Liver (tissue), 9 donors: ENCODE measurements around the gene CNMD. TPM values are rescaled to one million over a fixed set of nuclear protein-coding genes. Genes with fewer than 3 reads are reported as not detected.

ENCODE experiments used
- DNase-seq: peaks from one replicate; pipeline ENCODE4 v3.0.0-alpha.2; 2017; ENCODE audit warnings: low spot score
- H3K27ac ChIP-seq, 2 donors: one replicate each; pipeline ENCODE4 v1.7.0; 2013; ENCODE audit warnings: inconsistent platforms in 2 of 2, low read length in 2 of 2, control low read depth in 1 of 2, low read depth in 1 of 2, mild to moderate bottlenecking in 1 of 2
- H3K27me3 ChIP-seq, 4 donors: one replicate each; pipeline versions ENCODE4 v1.6.1 to v1.7.0; 2013; ENCODE audit warnings: low read length in 3 of 4, inconsistent platforms in 1 of 4, mild to moderate bottlenecking in 1 of 4, moderate library complexity in 1 of 4; ENCODE audit not compliant: control insufficient read depth in 4 of 4, insufficient read depth in 4 of 4
- H3K36me3 ChIP-seq, 4 donors: one replicate each; pipeline versions ENCODE4 v1.6.1 to v1.7.0; 2013; ENCODE audit warnings: low read length in 3 of 4, mild to moderate bottlenecking in 3 of 4, low read depth in 1 of 4, moderate library complexity in 1 of 4; ENCODE audit not compliant: control insufficient read depth in 4 of 4, insufficient read depth in 3 of 4
- H3K4me1 ChIP-seq, 4 donors: one replicate each; pipeline versions ENCODE4 v1.6.1 to v1.7.0; 2013; ENCODE audit warnings: low read length in 3 of 4, mild to moderate bottlenecking in 3 of 4, moderate library complexity in 1 of 4; ENCODE audit not compliant: control insufficient read depth in 4 of 4, insufficient read depth in 4 of 4
- H3K4me3 ChIP-seq, 3 donors: one replicate each; pipeline versions ENCODE4 v1.6.1 to v1.7.0; 2013; ENCODE audit warnings: low read length in 3 of 3, control low read depth in 1 of 3, low read depth in 1 of 3, mild to moderate bottlenecking in 1 of 3
- H3K9ac ChIP-seq, 2 donors: one replicate each; pipeline ENCODE4 v1.7.0; 2013; ENCODE audit warnings: low read length in 2 of 2, mild to moderate bottlenecking in 2 of 2, moderate library complexity in 2 of 2, control low read depth in 1 of 2, low read depth in 1 of 2
- H3K9me3 ChIP-seq, 4 donors: one replicate each; pipeline versions ENCODE4 v1.6.1 to v1.7.0; 2013; ENCODE audit warnings: low read length in 3 of 4; ENCODE audit not compliant: control insufficient read depth in 4 of 4
- ATF3 ChIP-seq: IDR thresholded peaks from 2 replicates; pipeline ENCODE4 v1.6.1; 2016; ENCODE audit warnings: antibody characterized with exemption
- CTCF ChIP-seq: fragments of 150-350 bp; IDR thresholded peaks from 2 replicates; pipeline ENCODE4 v1.5.1; 2017; ENCODE audit warnings: improper control_type of control experiment, low read depth, low read length; ENCODE audit not compliant: missing input control
- EGR1 ChIP-seq, 2 donors: IDR thresholded peaks; 2 replicates each; pipeline ENCODE4 v1.6.1; 2016 to 2018; ENCODE audit warnings: antibody characterized with exemption in 2 of 2, low read depth in 2 of 2
- FOXA1 ChIP-seq: IDR thresholded peaks from 2 replicates; pipeline ENCODE4 v1.6.1; 2016; ENCODE audit warnings: antibody characterized with exemption
- FOXA2 ChIP-seq: IDR thresholded peaks from 2 replicates; pipeline ENCODE4 v1.6.1; 2016; ENCODE audit warnings: antibody characterized with exemption
- GABPA ChIP-seq, 2 donors: IDR thresholded peaks in 1 of 2; conservative IDR thresholded peaks in 1 of 2; 2 replicates each; pipeline ENCODE4 v1.6.1; 2016; ENCODE audit warnings: antibody characterized with exemption in 2 of 2, mild to moderate bottlenecking in 1 of 2, moderate library complexity in 1 of 2
- HNF4A ChIP-seq, 2 donors: conservative IDR thresholded peaks; 2 replicates each; pipeline ENCODE4 v1.6.1; 2016; ENCODE audit warnings: antibody characterized with exemption in 2 of 2, mild to moderate bottlenecking in 2 of 2
- HNF4G ChIP-seq: IDR thresholded peaks from 2 replicates; pipeline ENCODE4 v1.6.1; 2016; ENCODE audit warnings: antibody characterized with exemption
- JUND ChIP-seq, 2 donors: IDR thresholded peaks; 2 replicates each; pipeline ENCODE4 v1.6.1; 2016; ENCODE audit warnings: antibody characterized with exemption in 2 of 2
- MAX ChIP-seq: IDR thresholded peaks from 2 replicates; pipeline ENCODE4 v1.6.1; 2016; ENCODE audit warnings: antibody characterized with exemption
- NR2F2 ChIP-seq: IDR thresholded peaks from 2 replicates; pipeline ENCODE4 v1.6.1; 2016; ENCODE audit warnings: antibody characterized with exemption
- RAD21 ChIP-seq, 2 donors: IDR thresholded peaks; 2 replicates each; pipeline ENCODE4 v1.6.1; 2016; ENCODE audit warnings: antibody characterized with exemption in 2 of 2, mild to moderate bottlenecking in 2 of 2
- REST ChIP-seq: IDR thresholded peaks from 2 replicates; pipeline ENCODE4 v1.6.1; 2016; ENCODE audit warnings: antibody characterized with exemption, mild to moderate bottlenecking
- RXRA ChIP-seq, 2 donors: IDR thresholded peaks; 2 replicates each; pipeline ENCODE4 v1.6.1; 2017 to 2018; ENCODE audit warnings: antibody characterized with exemption in 2 of 2, mild to moderate bottlenecking in 1 of 2
- SP1 ChIP-seq: IDR thresholded peaks from 2 replicates; pipeline ENCODE4 v1.6.1; 2018; ENCODE audit warnings: antibody characterized with exemption, mild to moderate bottlenecking
- TAF1 ChIP-seq: conservative IDR thresholded peaks from 2 replicates; pipeline ENCODE4 v1.6.1; 2016; ENCODE audit warnings: antibody characterized with exemption, mild to moderate bottlenecking
- YY1 ChIP-seq: IDR thresholded peaks from 2 replicates; pipeline ENCODE4 v1.6.1; 2016; ENCODE audit warnings: antibody characterized with exemption, mild to moderate bottlenecking
- ZBTB33 ChIP-seq: IDR thresholded peaks from 2 replicates; pipeline ENCODE4 v1.6.1; 2016; ENCODE audit warnings: antibody characterized with exemption
- WGBS: extraction: QIAGEN DNeasy Blood & Tissue Kit; methylation state at CpG from one replicate; pipeline ENCODE4 v1.1.7; 2013; 5-methylcytosine and 5-hydroxymethylcytosine counted together
- polyA plus RNA-seq, 2 donors: library from polyadenylated mRNA; stranded (reverse) in 1 of 2; unstranded in 1 of 2; fragments of 200-250 nt in 1 of 2; fragments of >200 nt in 1 of 2; fragmentation: Nextera tagmentation in 1 of 2; extraction: Ambion mirVana in 1 of 2; gene quantifications; one replicate each; pipeline versions ENCODE4 v1.2.1 to v1.2.3, GENCODE V29; 2013 to 2015
- total RNA-seq, 2 donors: library from RNA; depleted of rRNA; stranded (reverse); fragments of >200 nt; gene quantifications; one replicate each; pipeline ENCODE4 v1.2.3, GENCODE V29; 2014
- donor health status: healthy.
- donor health status: healthy.
- donor health status: healthy.
- donor health status: healthy.
- donor health status: healthy.

Gene CNMD
- total RNA-seq (not detected), polyA plus RNA-seq (not detected)

- WGBS, result 8% methylated on average over 34 of the region's 34 CpGs
- DNase-seq, result no peak
- TF ChIP-seq REST (no peak), TAF1 (no peak), HNF4A (conservative IDR thresholded peaks at IDR 0.05) (no peak), YY1 (no peak), FOXA1 (no peak)
These were observed at the start of gene CNMD for GRCh38 chr13:52739468-52740071. TSS of gene CNMD (minus strand) at chr13:52739820. CDS start at chr13:52739701, 119 bp downstream.

GRCh38 chr13:52788011-52788410 lies 48.4 kb upstream of the CNMD start:
- H3K27ac ChIP-seq, result no peak overlapping the region
- H3K36me3 ChIP-seq, result no peaks in the 10 kb centered on the region
- no peaks in the 10 kb centered on the region for H3K4me1 ChIP-seq
- 54% methylated on average over 4 of the region's 4 CpGs for WGBS
- H3K4me3 ChIP-seq, result no peak overlapping the region
- TF ChIP-seq REST (no peak), FOXA2 (no peak), GABPA (IDR thresholded peaks at IDR 0.05 in 1 of 2, conservative IDR thresholded peaks at IDR 0.05 in 1 of 2) (no peak), ZBTB33 (no peak), JUND (IDR thresholded peaks at IDR 0.05) (no peak), MAX (no peak), CTCF (no peak), RXRA (IDR thresholded peaks at IDR 0.05) (no peak), TAF1 (no peak), HNF4G (no peak), ATF3 (no peak), SP1 (no peak), RAD21 (IDR thresholded peaks at IDR 0.05) (no peak), YY1 (no peak), NR2F2 (no peak), HNF4A (conservative IDR thresholded peaks at IDR 0.05) (no peak), FOXA1 (no peak), EGR1 (IDR thresholded peaks at IDR 0.05; ENCODE audit: low read depth in 2 of 2) (no peak)
- H3K9me3 ChIP-seq, result no peaks in the 10 kb centered on the region
- no peak overlapping the region for H3K9ac ChIP-seq
- DNase-seq, result no peak
- H3K27me3 ChIP-seq, result no peaks in the 10 kb centered on the region

More at GRCh38 chr13:52739468-52740071, at the start of gene CNMD:
- no peak within 1 kb of the TSS for H3K9ac ChIP-seq
- H3K36me3 ChIP-seq, result no peaks in the 10 kb centered on the region
- no peak within 1 kb of the TSS for H3K27ac ChIP-seq
- peaks cover 2 to 7% (median 6%) of the 10 kb centered on the region in 4 donors for H3K27me3 ChIP-seq
- peaks cover 0 to 6% (median 1%) of the 10 kb centered on the region in 4 donors for H3K9me3 ChIP-seq
- peak within 1 kb of the TSS in 1 of 3 donors; percentile 39 for H3K4me3 ChIP-seq
- H3K4me1 ChIP-seq, result peaks cover 3 to 9% (median 8%) of the 10 kb centered on the region in 4 donors
